ENCODE results near the gene SMURF1.

- TF ChIP-seq POLR2A (IDR thresholded peaks at IDR 0.05; ENCODE audit: low read depth, low read length) (no peak), POLR2AphosphoS5 (IDR thresholded peaks at IDR 0.05; ENCODE audit: low read depth, low read length) (no peak), TAF1 (IDR thresholded peaks at IDR 0.05; ENCODE audit: borderline replicate concordance, low read depth, low read length) (no peak)
Observed at GRCh38 chr7:99016196-99016595, 127.7 kb downstream of the SMURF1 start.
